PC-9 (cell line): Measurements from ENCODE around the gene CPXM1. TPM values are rescaled to one million over a fixed set of nuclear protein-coding genes. Genes with fewer than 3 reads are reported as not detected.

Experiments used
- BruUV-seq: library from RNA; stranded (reverse); fragments of 400-500 nt; replicated peaks from 2 replicates; lab custom pipeline; 2021; lab: Mats Ljungman, UMichigan
- CTCF ChIA-PET: fragments of 300-600 bp; sonication (Branson Sonifier 250); formaldehyde crosslinking; loops from one replicate; lab custom pipeline; 2022; ENCODE audit warnings: antibody characterized with exemption; lab: Charles Lee
- POLR2A ChIA-PET: fragments of 300-600 bp; sonication (Branson Sonifier 250); formaldehyde crosslinking; loops from one replicate; lab custom pipeline; 2022; ENCODE audit warnings: antibody characterized with exemption; ENCODE audit not compliant: unreplicated experiment; lab: Charles Lee
- DNase-seq, 2 experiments: peaks; one replicate each; pipeline versions ENCODE4 v3.0.0 to v3.0.0-alpha.2; 2015 to 2022; ENCODE audit warnings: mixed read lengths in 1 of 2
- H2AFZ ChIP-seq: fragments of 200-600 bp; sonication (generic); 2 replicates; pipeline ENCODE4 v1.8.1; 2017; ENCODE audit warnings: antibody characterized with exemption
- H3F3A ChIP-seq: fragments of 200-600 bp; sonication (generic); 2 replicates; pipeline ENCODE4 v1.8.1; 2017; ENCODE audit warnings: antibody characterized with exemption, mild to moderate bottlenecking, low read depth; ENCODE audit not compliant: insufficient read depth
- H3K27ac ChIP-seq: fragments of 200-600 bp; sonication (generic); 2 replicates; pipeline ENCODE4 v1.6.1; 2016; ENCODE audit warnings: mixed run types
- H3K27me3 ChIP-seq: fragments of 200-600 bp; sonication (generic); 2 replicates; pipeline ENCODE4 v1.6.1; 2016; ENCODE audit warnings: low read depth, mixed run types; ENCODE audit not compliant: insufficient read depth
- H3K36me3 ChIP-seq: fragments of 200-600 bp; sonication (generic); 2 replicates; pipeline ENCODE4 v1.6.1; 2016; ENCODE audit warnings: low read depth, mixed run types
- H3K4me1 ChIP-seq: fragments of 200-600 bp; sonication (generic); replicated peaks from 2 replicates; pipeline ENCODE4 v1.6.1; 2016; ENCODE audit warnings: mixed run types; ENCODE audit not compliant: insufficient read depth
- H3K4me2 ChIP-seq: fragments of 200-600 bp; sonication (generic); 2 replicates; pipeline ENCODE4 v1.6.1; 2017; ENCODE audit warnings: mixed run types
- H3K4me3 ChIP-seq: fragments of 200-600 bp; sonication (generic); 2 replicates; pipeline ENCODE4 v1.6.1; 2016; ENCODE audit warnings: mixed run types
- H3K79me2 ChIP-seq: fragments of 200-600 bp; sonication (generic); 2 replicates; pipeline ENCODE4 v1.6.1; 2017; ENCODE audit warnings: low read depth, mixed run types
- H3K9me2 ChIP-seq: fragments of 200-600 bp; sonication (generic); 2 replicates; pipeline ENCODE4 v1.8.1; 2017; ENCODE audit warnings: mild to moderate bottlenecking; ENCODE audit not compliant: insufficient read depth
- H3K9me3 ChIP-seq: fragments of 200-600 bp; sonication (generic); 2 replicates; pipeline ENCODE4 v1.8.1; 2016; ENCODE audit warnings: low read depth; ENCODE audit not compliant: insufficient read depth
- H4K20me1 ChIP-seq: fragments of 200-600 bp; sonication (generic); 2 replicates; pipeline ENCODE4 v1.8.1; 2017; ENCODE audit not compliant: insufficient read depth
- EZH2 ChIP-seq: fragments of 200-600 bp; sonication (generic); IDR thresholded peaks from 2 replicates; pipeline ENCODE4 v1.8.0; 2017; ENCODE audit warnings: antibody characterized with exemption, low read depth
- intact Hi-C: fragments of 100-400 bp; cut with micrococcal nuclease; formaldehyde crosslinking; loops from one replicate; pipeline ENCODE4 v1.10.0; 2022; ENCODE audit not compliant: unreplicated experiment
- total RNA-seq: library from RNA; stranded (reverse); gene quantifications from 2 replicates; pipeline ENCODE4 v1.2.3, GENCODE V29; 2021
- TF ChIP-seq, protein P1 (sequence below): fragments of 200-600 bp; sonication (generic); conservative IDR thresholded peaks from 2 replicates; pipeline ENCODE4 v1.6.1; 2017; ENCODE audit warnings: mixed run types, antibody characterized with exemption, mild to moderate bottlenecking, moderate library complexity

CPXM1 gene
- total RNA-seq, 1 experiment from 2014 or later: not detected

DNA sequence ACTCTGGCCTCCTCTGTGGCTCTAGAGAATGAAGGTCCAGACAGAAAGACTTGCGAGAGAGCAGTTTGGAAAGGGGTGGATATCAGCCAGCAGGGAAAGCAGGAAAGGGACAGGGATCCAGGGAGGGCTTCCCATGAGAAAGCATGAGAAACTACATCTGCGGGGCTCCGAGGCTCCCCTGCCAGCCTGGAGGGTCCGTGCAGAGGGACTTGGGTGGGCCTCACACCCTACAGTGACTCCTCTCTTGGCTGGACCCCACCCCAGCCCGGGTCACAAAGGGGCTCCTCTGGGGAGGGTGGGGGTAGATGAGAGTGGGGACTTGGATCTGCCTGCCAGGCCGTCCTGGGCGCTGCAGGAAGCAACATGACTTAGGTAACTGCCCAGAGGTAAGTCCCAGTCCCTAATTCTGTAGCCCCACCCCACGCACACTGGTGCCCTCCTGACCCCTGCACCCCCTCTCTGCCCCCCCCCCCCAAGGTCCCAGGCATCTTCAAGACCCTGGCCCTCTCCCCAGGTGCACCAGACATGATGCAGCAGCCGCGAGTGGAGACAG lies 15.7 kb upstream of the CPXM1 start, which contains the start of gene TMEM239:
TMEM239 (plus strand) TSS at position 335 of the 553 bp plus-strand sequence; CDS start at position 526, 191 bp downstream.
- Histone ChIP-seq H3K27ac (peak within 1 kb of the TSS; percentile 63), H3K4me3 (no peak within 1 kb of the TSS), H3K9me2 (no peaks in the 10 kb centered on the region), H2AFZ (no peak within 1 kb of the TSS), H3K36me3 (no peaks in the 10 kb centered on the region), H3K4me1 (peaks cover 28% of the 10 kb centered on the region), H3K4me2 (peak within 1 kb of the TSS; percentile 71), H3K9me3 (no peaks in the 10 kb centered on the region), H4K20me1 (no peaks in the 10 kb centered on the region), H3F3A (peaks cover 21% of the 10 kb centered on the region), H3K27me3 (no peaks in the 10 kb centered on the region), H3K79me2 (no peaks in the 10 kb centered on the region)
- no TSS peak for BruUV-seq
- CTCF ChIA-PET: no interaction called here
- POLR2A ChIA-PET: no interaction called here
- intact Hi-C loops: no loop called here
- TF ChIP-seq, protein P1, sequence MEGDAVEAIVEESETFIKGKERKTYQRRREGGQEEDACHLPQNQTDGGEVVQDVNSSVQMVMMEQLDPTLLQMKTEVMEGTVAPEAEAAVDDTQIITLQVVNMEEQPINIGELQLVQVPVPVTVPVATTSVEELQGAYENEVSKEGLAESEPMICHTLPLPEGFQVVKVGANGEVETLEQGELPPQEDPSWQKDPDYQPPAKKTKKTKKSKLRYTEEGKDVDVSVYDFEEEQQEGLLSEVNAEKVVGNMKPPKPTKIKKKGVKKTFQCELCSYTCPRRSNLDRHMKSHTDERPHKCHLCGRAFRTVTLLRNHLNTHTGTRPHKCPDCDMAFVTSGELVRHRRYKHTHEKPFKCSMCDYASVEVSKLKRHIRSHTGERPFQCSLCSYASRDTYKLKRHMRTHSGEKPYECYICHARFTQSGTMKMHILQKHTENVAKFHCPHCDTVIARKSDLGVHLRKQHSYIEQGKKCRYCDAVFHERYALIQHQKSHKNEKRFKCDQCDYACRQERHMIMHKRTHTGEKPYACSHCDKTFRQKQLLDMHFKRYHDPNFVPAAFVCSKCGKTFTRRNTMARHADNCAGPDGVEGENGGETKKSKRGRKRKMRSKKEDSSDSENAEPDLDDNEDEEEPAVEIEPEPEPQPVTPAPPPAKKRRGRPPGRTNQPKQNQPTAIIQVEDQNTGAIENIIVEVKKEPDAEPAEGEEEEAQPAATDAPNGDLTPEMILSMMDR: no peak
- no peak for TF ChIP-seq EZH2
- DNase-seq: no peak

DNA sequence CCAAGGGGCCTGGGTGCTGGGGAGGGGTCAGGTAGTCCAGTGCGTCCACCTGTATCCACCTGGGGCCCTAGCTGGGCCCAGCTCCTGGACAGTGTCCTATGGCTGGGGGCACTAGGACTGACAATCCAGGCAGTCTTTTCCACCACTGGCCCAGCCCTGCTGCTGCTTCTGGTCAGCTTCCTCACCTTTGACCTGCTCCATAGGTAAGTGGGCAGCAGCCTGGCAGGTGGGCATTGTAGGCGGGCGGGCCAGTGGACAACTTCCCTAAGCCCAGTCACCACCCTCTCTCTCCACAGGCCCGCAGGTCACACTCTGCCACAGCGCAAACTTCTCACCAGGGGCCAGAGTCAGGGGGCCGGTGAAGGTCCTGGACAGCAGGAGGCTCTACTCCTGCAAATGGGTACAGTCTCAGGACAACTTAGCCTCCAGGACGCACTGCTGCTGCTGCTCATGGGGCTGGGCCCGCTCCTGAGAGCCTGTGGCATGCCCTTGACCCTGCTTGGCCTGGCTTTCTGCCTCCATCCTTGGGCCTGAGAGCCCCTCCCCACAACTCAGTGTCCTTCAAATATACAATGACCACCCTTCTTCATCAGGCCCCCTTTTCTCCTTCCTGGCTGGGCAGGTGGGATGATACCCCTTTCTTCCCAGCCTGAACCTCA lies 14.9 kb upstream of the CPXM1 start:
- no peaks in the 10 kb centered on the region for H4K20me1 ChIP-seq
- TF ChIP-seq EZH2: no peak
- TF ChIP-seq, protein P1: no peak
- H3K4me2 ChIP-seq: peak overlapping the region; percentile 71
- H3K79me2 ChIP-seq: no peaks in the 10 kb centered on the region
- no peaks in the 10 kb centered on the region for H3K9me2 ChIP-seq
- H3K27me3 ChIP-seq: no peaks in the 10 kb centered on the region
- H3K9me3 ChIP-seq: no peaks in the 10 kb centered on the region
- peaks cover 28% of the 10 kb centered on the region for H3K4me1 ChIP-seq
- intact Hi-C loops: no loop called here
- DNase-seq: no peak
- peaks cover 21% of the 10 kb centered on the region for H3F3A ChIP-seq
- H3K27ac ChIP-seq: peak overlapping the region; percentile 63
- POLR2A ChIA-PET: interaction anchor here (0.5 kb wide), 1 partner anchor 26 kb away, joined by 4 read pairs; no protein-coding TSS in a partner anchor
- no TSS peak for BruUV-seq
- H2AFZ ChIP-seq: no peak overlapping the region
- no peaks in the 10 kb centered on the region for H3K36me3 ChIP-seq
- H3K4me3 ChIP-seq: no peak overlapping the region
- CTCF ChIA-PET: interaction anchor here (1.2 kb wide), 1 partner anchor 47 kb away, joined by 3 read pairs; no protein-coding TSS in a partner anchor

DNA sequence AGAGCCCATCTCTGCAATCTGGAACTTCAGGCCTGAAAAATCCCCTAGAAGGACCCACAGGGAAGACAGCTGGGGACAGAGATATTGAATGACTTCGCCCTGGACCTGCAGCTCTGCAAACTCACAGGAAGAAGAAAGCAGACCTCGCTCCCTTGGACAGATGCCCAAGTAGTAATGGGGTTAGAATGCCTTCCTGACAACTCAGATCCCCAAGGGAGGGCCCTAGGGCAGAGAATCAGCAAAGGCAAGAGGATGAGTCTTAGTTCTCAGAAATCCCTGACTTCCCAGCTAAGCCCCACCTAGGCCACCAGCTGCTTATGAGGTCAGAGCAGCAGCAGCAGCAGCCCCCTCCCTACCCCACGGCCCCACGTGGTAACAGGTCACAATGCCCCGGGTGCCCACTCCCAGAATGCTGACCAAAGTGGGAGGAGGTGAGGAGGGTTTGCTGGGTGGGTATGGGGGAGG lies 14.2 kb upstream of the CPXM1 start, which contains the start of gene C20orf141:
C20orf141 (plus strand) TSS at position 401 of the 465 bp plus-strand sequence. CDS start 198 bp downstream, outside the sequence.
- BruUV-seq: no TSS peak
- H2AFZ ChIP-seq: no peak within 1 kb of the TSS
- peak within 1 kb of the TSS; percentile 71 for H3K4me2 ChIP-seq
- H3K79me2 ChIP-seq: no peaks in the 10 kb centered on the region
- peak within 1 kb of the TSS; percentile 63 for H3K27ac ChIP-seq
- H3F3A ChIP-seq: peaks cover 21% of the 10 kb centered on the region
- H3K36me3 ChIP-seq: no peaks in the 10 kb centered on the region
- H3K4me3 ChIP-seq: no peak within 1 kb of the TSS
- intact Hi-C loops: loop anchor here (1.0 kb wide), 1 partner anchor 46 kb away; no protein-coding TSS in a partner anchor
- H3K9me3 ChIP-seq: no peaks in the 10 kb centered on the region
- H4K20me1 ChIP-seq: no peaks in the 10 kb centered on the region
- TF ChIP-seq EZH2: no peak
- TF ChIP-seq, protein P1: no peak
- POLR2A ChIA-PET: interaction anchor here (0.5 to 0.6 kb wide), 3 partner anchors 19 to 393 kb away, joined by 3 to 24 read pairs (median 4); no protein-coding TSS in a partner anchor
- peaks cover 28% of the 10 kb centered on the region for H3K4me1 ChIP-seq
- CTCF ChIA-PET: interaction anchor here (1.2 kb wide), 1 partner anchor 47 kb away, joined by 3 read pairs; no protein-coding TSS in a partner anchor
- H3K9me2 ChIP-seq: no peaks in the 10 kb centered on the region
- peak; percentile 89 to 92 for DNase-seq
- no peaks in the 10 kb centered on the region for H3K27me3 ChIP-seq
